Activated T-cell treated with anti-CD3 and anti-CD28 coated beads, Interleukin-2, amount 50 U/mL, for 4 hours (primary cell): Measurements from ENCODE around the gene NLRP3. TPM values are rescaled to one million over a fixed set of nuclear protein-coding genes. Genes with fewer than 3 reads are reported as not detected.
"Not testable (repeated sequence)": the region's sequence is repeated elsewhere in the genome, so short reads cannot be mapped to it uniquely, and the experiment has no call there.

Source experiments
- ATAC-seq, 2 donors: fragments of 200-7000 bp; cut with Tn5 transposase; one replicate each; pipeline ENCODE4 v1.10.0; 2021
- DNase-seq: peaks from one replicate; pipeline ENCODE4 v3.0.0-alpha.2; 2020
- H3K27me3 Mint-ChIP-seq: one replicate; pipeline ENCODE4 v1.8.0; 2021; ENCODE audit warnings: low read depth, mixed read lengths
- H3K36me3 Mint-ChIP-seq: one replicate; pipeline ENCODE4 v1.8.0; 2022; ENCODE audit warnings: mixed read lengths; ENCODE audit not compliant: insufficient read depth
- H3K4me1 Mint-ChIP-seq: one replicate; pipeline ENCODE4 v1.8.0; 2021; ENCODE audit warnings: low read depth, mixed read lengths
- H3K4me3 Mint-ChIP-seq: one replicate; pipeline ENCODE4 v1.8.0; 2021; ENCODE audit warnings: mild to moderate bottlenecking, moderate library complexity, mixed read lengths
- H3K9me3 Mint-ChIP-seq: one replicate; pipeline ENCODE4 v1.8.0; 2021; ENCODE audit warnings: mixed read lengths
- total RNA-seq, 3 donors: library from RNA; stranded (reverse); gene quantifications; one replicate each; pipeline ENCODE4 v1.2.1, GENCODE V29; 2021

Gene NLRP3
- total RNA-seq, 3 donors from 2014 or later, result 4.1 to 5.4 (median 4.2) TPM

DNA sequence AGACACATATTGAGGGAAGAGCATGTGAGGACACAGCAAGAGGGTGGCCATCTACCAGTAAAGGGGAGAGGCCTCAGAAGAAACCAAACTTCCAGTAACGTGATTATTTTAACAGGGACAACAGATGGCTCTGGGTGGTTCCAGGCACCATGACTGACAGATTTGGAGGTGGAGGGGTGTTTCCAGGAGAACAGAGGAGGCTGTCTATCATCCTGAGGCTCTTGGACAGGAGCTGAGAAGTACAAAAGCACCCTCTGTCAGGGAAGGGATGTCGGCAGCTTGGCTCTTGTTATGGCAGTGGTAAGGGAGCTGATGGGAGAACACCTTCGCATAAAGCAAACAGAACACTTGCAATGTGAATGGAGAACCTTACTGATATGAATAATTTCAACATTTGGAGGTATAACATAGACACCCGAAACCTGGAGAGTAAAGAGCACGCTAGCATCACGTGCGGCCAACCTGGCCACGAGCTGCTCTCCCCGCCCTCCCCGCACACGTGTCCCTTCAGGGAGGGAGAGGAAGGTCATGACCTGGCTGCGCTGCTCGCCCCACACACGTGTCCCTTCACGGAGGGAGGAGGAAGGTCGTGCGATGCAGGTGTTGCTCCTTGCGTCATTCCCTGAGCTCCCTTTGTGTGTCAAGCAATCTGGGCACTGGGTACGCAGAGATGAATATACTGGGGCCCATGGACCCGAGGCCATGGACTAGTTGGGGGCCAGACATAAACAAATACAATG lies 37.5 kb upstream of the NLRP3 start:
- peaks cover 5% of the 10 kb centered on the region for H3K27me3 Mint-ChIP-seq
- DNase-seq (no peak), ATAC-seq (no peak)
- H3K4me1 Mint-ChIP-seq, result peaks cover 3% of the 10 kb centered on the region
- no peak overlapping the region for H3K4me3 Mint-ChIP-seq
- no peaks in the 10 kb centered on the region for H3K9me3 Mint-ChIP-seq
- no peaks in the 10 kb centered on the region for H3K36me3 Mint-ChIP-seq

DNA sequence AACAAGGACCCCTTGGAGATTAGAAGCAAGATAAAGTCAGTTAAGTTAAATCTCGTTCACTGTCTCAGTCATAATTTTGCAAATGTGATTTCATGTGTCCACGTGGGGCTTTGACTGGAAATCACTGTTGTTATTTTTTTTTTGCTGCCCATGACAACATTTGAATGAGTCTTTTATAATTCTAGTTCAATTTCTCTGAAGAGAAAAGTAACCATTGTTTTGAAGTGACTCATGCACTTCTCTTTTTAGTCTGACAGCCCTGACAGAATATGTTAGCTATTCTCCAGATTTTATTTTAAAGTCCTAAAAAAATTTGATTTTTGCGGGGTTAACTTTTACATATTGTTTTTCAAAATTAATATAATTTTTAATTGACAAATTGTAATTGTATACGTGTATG lies 30.7 kb upstream of the NLRP3 start:
- no peaks in the 10 kb centered on the region for H3K27me3 Mint-ChIP-seq
- H3K4me1 Mint-ChIP-seq, result peaks cover 6% of the 10 kb centered on the region
- ATAC-seq (no peak), DNase-seq (no peak)
- no peaks in the 10 kb centered on the region for H3K9me3 Mint-ChIP-seq
- H3K36me3 Mint-ChIP-seq, result no peaks in the 10 kb centered on the region
- no peak overlapping the region for H3K4me3 Mint-ChIP-seq

DNA sequence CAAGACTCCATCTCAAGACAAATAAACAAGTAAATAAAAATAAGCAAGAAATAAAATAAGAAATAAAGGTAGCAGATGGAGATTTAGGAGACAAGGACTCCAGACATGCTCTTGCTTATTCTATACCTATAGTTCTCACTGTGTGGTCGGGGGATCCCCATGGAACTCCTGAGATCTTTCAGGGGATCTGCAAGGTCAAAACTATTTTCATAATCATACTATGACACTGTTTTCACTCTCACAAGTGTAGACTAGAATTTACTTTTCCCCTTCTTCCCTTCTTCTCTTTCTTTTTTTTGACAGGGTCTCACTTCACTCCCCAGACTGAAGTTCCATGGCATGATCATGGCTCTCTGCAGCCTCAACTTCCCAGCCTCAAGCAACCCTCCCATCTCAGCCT lies 29.8 kb upstream of the NLRP3 start:
- no peaks in the 10 kb centered on the region for H3K9me3 Mint-ChIP-seq
- ATAC-seq, result no peak
- H3K4me1 Mint-ChIP-seq, result peaks cover 11% of the 10 kb centered on the region
- no peak for DNase-seq
- no peaks in the 10 kb centered on the region for H3K27me3 Mint-ChIP-seq
- H3K36me3 Mint-ChIP-seq, result no peaks in the 10 kb centered on the region
- H3K4me3 Mint-ChIP-seq, result no peak overlapping the region

DNA sequence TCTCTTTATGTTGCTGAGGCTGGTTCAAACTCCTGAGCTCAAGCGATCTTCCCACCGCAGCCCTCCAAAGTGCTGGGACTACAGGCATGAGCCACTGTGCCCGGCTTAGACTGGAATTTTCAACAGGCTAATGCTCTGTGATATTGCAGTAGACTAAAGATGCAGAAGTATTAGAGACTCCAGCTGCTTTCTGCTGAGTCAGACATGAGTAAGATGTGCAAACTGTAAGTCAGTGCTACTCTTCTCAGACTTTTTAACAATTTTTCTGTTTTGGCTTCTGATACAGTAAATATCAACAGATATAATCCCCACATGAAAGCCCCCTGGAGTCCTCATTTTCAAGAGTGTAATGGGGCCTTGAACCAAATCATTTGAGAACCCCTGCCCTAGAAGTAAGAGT lies 29.3 kb upstream of the NLRP3 start:
- no peaks in the 10 kb centered on the region for H3K36me3 Mint-ChIP-seq
- ATAC-seq (no peak), DNase-seq (no peak)
- peaks cover 11% of the 10 kb centered on the region for H3K4me1 Mint-ChIP-seq
- H3K27me3 Mint-ChIP-seq, result no peaks in the 10 kb centered on the region
- no peak overlapping the region for H3K4me3 Mint-ChIP-seq
- no peaks in the 10 kb centered on the region for H3K9me3 Mint-ChIP-seq

DNA sequence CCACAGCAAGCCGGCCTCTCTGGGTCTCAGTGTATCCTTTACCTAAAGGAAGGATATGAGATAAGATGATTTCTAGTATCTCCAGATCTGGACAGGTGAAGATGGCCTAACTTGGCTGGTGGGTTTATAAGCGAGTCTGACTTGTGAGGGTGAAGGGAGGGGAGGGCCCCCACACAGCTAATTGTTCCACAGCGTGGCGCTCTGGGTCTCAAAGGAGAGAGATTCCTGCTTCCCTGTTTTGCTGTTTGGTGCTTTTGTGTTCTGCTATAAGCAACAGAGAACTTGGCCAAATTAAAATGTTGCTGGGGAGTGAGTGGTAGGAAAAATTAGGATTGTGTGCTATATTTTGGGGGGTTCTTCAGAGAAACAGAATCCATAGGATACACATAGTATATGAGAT lies 28.9 kb upstream of the NLRP3 start:
- no peak overlapping the region for H3K4me3 Mint-ChIP-seq
- no peak for ATAC-seq
- no peaks in the 10 kb centered on the region for H3K36me3 Mint-ChIP-seq
- no peaks in the 10 kb centered on the region for H3K27me3 Mint-ChIP-seq
- no peak for DNase-seq
- H3K9me3 Mint-ChIP-seq, result no peaks in the 10 kb centered on the region
- peaks cover 11% of the 10 kb centered on the region for H3K4me1 Mint-ChIP-seq

DNA sequence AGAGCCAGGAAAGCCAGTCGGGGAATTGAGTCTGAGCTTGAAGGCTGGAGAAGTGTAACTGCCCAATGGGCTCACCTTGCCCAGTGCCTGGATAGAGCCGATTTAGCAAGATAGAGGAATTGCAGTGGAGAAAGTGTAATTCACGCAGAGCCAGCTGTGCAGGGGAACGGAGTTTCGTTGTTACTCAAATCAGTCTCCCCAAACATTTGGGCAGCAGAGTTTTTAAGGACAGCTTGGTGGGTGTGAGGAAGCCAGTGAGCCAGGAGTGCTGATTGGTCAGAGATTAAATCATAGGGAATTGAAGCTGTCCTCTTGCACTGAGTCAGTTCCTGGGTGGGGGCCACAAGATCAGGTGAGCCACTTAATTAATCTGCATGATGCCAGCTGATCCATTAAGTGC lies 28.4 kb upstream of the NLRP3 start:
- no peak for ATAC-seq

DNA sequence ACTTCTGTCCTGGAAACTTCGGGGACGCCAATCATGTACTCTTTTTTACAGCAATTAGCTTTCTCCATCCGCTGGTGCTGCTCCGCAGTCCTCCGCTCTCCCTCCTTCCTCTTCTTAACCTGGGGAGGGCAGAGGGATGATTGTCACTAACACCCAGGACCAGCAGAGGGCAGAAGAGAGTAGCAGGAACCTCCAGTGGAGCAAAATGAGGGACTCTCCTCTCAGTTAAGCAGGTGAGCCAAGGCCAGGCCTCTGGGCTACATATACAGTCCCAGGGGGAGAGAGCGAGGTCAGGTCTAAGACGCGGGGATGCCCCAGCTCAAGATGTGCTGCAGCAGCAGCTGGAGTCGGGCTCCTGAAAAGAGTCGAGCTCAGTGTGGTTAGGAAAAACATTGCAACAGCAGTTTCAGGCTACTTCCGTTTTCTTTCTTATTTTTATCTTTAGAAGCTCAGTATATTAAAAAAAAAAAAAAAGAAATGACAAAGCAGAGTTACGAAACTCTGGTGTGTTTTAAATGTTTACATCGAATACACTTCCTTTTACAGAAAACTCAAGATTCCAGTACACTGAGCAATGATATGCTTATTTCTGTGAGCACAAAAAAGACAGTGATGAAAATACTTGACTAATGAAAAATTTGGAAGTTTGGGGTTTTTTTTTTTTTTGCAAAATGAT lies 25.7 kb upstream of the NLRP3 start:
- Mint-ChIP-seq H3K36me3 (no peaks in the 10 kb centered on the region), H3K9me3 (no peaks in the 10 kb centered on the region), H3K4me3 (peak overlapping the region; percentile 53), H3K27me3 (no peaks in the 10 kb centered on the region), H3K4me1 (peaks cover 11% of the 10 kb centered on the region)
- ATAC-seq (peak; percentile 99), DNase-seq (peak; percentile 81)

More for the DNA sequence above, 28.4 kb upstream of the NLRP3 start:
- Mint-ChIP-seq H3K4me1 (peaks cover 11% of the 10 kb centered on the region), H3K9me3 (no peaks in the 10 kb centered on the region), H3K36me3 (no peaks in the 10 kb centered on the region), H3K27me3 (no peaks in the 10 kb centered on the region), H3K4me3 (no peak overlapping the region)
- no peak for DNase-seq

DNA sequence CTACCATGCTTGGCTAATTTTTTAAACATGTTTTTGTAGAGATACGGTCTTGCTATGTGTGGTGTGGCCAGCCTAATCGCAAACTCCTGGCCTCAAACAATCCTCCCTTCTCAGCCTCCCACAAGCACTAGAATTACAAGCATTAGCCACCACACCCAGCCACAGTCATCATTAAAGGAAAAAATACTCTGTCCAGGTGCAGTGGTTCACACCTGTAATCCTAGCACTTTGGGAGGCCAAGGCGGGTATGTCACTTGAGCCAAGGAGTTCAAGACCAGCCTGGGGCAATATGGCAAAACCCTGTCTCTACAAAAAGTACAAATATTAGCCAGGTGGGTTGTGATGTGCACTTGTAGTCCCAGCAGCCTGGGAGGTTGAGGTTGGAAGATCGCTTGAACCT lies 25.0 kb upstream of the NLRP3 start:
- DNase-seq (no peak), ATAC-seq (no peak)
- Mint-ChIP-seq H3K9me3 (no peaks in the 10 kb centered on the region), H3K4me3 (no peak overlapping the region), H3K36me3 (no peaks in the 10 kb centered on the region), H3K4me1 (peaks cover 11% of the 10 kb centered on the region), H3K27me3 (no peaks in the 10 kb centered on the region)

DNA sequence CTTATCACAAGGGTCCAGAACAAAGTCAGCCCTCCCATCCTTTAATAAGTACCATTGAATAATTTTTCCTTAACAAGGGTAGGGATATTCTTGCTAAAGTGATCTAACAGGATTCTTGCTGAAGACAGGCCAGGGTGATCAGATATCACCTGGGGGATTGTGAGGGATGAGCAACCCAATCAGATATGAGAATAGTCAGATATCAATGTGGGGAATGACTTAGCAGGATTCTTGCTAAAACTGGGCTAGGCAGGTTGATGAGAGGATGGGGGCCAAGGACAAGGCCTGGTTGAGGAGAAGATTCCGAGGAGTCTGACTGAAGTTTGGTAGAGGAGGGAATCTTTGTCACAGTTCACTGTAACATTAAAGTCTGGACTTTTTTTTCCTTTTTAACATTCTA lies 23.9 kb upstream of the NLRP3 start:
- peaks cover 9% of the 10 kb centered on the region for H3K4me1 Mint-ChIP-seq
- DNase-seq, result no peak
- no peak overlapping the region for H3K4me3 Mint-ChIP-seq
- H3K9me3 Mint-ChIP-seq, result no peaks in the 10 kb centered on the region
- H3K27me3 Mint-ChIP-seq, result no peaks in the 10 kb centered on the region
- ATAC-seq, result no peak
- H3K36me3 Mint-ChIP-seq, result no peaks in the 10 kb centered on the region

DNA sequence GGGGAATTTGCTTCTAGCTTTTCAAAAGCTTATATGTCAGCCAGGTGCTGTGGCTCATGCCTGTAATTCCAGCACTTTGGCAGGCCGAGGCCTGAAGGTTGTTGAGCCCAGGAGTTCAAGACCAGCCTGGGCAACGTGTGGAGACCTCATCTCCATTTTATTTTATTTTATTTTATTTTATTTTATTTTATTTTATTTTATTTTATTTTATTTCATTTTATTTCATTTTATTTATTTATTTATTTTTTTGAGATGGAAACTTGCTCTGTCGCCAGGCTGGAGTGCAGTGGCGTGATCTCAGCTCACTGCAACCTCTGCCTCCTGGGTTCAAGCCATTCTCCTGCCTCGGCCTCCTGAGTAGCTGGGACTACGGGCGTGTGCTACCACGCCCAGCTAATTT lies 20.9 kb upstream of the NLRP3 start:
- H3K36me3 Mint-ChIP-seq, H3K4me3 Mint-ChIP-seq, ATAC-seq, H3K9me3 Mint-ChIP-seq, DNase-seq, H3K27me3 Mint-ChIP-seq, H3K4me1 Mint-ChIP-seq: not testable (repeated sequence)

DNA sequence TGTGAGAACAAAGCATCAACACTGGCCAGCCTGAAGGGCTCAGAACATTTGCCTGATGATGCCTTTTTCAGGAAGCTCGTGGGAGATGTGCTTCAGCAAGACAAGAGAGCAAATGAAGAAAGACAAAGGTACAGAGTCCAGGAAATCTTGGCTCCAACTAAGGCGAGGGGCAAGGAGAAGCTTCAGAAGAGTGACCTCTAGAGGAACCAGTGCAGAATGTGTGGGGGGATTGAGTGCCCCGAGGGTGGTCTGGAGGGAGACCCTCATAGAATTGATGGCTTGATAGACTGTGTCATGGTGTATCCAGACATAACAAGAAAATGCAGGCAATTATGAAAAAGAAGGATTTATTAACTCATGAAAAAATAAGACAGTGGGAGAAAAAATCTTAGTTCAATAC lies 15.3 kb upstream of the NLRP3 start:
- Mint-ChIP-seq H3K27me3 (peaks cover 4% of the 10 kb centered on the region), H3K36me3 (no peaks in the 10 kb centered on the region), H3K9me3 (no peaks in the 10 kb centered on the region), H3K4me3 (no peak overlapping the region), H3K4me1 (peaks cover 1% of the 10 kb centered on the region)
- DNase-seq (no peak), ATAC-seq (no peak)

DNA sequence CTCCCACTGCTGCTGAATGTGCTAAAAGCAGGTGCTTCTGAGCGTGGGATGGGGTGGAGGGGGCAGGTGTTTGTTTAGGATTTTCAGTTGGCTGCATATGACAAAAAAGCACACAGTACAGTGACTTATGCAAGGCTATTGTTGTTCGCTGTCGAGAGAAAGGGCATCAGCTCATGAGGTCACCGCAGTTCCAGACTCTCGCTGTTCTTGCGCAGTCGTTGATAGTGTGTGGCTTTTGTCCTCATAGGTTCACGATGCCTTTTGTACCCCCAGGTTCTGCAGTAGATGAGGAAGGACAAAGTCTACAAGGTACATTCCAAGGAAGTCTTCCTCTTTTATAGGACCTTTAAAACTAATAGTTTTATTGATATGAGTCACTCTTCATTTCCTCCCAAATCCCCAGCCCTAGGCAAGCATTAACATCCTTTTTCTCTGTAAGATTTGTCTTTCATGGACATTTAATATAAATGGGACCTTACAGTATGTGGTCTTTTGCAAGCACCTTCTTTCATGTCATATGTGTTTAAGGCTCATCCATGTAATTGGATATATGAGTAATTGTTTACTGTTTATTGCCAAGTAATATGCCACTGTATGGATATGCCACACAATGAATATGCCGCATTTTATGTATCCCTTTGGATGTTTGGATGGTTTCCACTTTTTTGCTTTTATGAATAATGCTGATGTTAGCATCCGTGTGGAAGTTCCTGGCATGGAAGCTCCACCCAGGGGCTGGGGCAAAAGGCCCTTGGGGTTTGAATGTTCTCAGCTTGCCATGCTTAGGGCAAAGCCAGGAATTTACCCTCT lies 14.5 kb upstream of the NLRP3 start:
- DNase-seq (no peak), ATAC-seq (no peak)
- H3K4me3 Mint-ChIP-seq, result no peak overlapping the region
- peaks cover 5% of the 10 kb centered on the region for H3K4me1 Mint-ChIP-seq
- no peaks in the 10 kb centered on the region for H3K36me3 Mint-ChIP-seq
- no peaks in the 10 kb centered on the region for H3K9me3 Mint-ChIP-seq
- H3K27me3 Mint-ChIP-seq, result peaks cover 4% of the 10 kb centered on the region

DNA sequence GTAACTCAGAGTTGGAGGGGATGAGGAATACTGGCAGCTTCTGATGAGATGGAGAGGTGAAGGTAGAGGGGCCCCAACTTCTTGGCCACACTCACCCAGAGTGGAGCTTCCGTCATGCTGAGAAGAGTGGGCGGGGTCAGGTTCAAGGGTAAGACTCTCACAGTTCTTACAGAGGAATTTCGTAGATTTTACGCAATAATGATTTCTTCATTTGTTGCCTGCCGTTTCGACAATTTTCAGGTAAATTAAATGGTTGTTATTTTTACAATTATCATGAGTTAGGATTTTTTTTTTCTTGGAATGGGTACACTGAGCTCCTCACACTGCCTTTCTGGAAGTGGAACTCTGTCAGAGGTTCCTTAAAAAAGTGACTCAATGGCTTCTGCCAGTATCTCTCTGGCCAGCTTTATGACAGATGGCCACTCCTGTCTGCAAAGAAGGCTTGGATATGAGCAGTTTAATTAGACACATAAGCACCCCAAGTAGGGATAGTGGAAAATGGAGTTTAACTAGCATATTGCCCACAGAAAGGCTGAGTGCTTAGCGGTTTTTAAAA lies 13.8 kb upstream of the NLRP3 start:
- no peaks in the 10 kb centered on the region for H3K9me3 Mint-ChIP-seq
- H3K4me3 Mint-ChIP-seq, result no peak overlapping the region
- H3K27me3 Mint-ChIP-seq, result peaks cover 4% of the 10 kb centered on the region
- H3K4me1 Mint-ChIP-seq, result peaks cover 12% of the 10 kb centered on the region
- H3K36me3 Mint-ChIP-seq, result no peaks in the 10 kb centered on the region
- ATAC-seq, result no peak
- DNase-seq, result no peak

DNA sequence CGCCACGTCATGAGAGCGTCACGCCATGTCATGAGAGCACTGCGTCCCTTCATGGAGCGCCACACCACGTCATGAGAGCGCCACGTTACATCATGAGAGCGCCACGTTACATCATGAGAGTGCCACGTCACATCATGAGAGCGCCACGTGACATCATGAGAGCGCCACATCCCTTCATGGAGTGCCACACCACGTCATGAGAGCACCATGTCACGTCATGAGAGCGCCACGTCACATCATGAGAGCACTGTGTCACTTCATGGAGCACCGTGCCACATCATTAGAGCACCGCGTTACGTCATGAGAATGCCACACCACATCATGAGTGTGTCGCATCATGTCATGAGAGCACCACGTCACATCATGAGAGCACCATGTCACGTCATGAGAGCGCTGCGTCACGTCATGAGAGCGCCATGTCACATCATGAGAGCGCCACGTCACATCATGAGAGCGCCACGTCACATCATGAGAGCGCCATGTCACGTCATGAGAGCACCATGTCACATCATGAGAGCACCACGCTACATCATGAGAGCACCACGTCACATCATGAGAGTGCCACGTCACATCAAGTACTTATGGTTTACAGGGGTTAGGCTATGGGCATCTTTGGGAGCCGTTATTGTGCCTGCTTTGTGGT lies 9.8 kb upstream of the NLRP3 start:
- DNase-seq, result no peak
- H3K27me3 Mint-ChIP-seq, result no peaks in the 10 kb centered on the region
- H3K36me3 Mint-ChIP-seq, result no peaks in the 10 kb centered on the region
- no peaks in the 10 kb centered on the region for H3K9me3 Mint-ChIP-seq
- H3K4me1 Mint-ChIP-seq, result peaks cover 43% of the 10 kb centered on the region
- ATAC-seq, result no peak
- H3K4me3 Mint-ChIP-seq, result no peak overlapping the region
